ENCODE data around the gene CDH23.

DNA sequence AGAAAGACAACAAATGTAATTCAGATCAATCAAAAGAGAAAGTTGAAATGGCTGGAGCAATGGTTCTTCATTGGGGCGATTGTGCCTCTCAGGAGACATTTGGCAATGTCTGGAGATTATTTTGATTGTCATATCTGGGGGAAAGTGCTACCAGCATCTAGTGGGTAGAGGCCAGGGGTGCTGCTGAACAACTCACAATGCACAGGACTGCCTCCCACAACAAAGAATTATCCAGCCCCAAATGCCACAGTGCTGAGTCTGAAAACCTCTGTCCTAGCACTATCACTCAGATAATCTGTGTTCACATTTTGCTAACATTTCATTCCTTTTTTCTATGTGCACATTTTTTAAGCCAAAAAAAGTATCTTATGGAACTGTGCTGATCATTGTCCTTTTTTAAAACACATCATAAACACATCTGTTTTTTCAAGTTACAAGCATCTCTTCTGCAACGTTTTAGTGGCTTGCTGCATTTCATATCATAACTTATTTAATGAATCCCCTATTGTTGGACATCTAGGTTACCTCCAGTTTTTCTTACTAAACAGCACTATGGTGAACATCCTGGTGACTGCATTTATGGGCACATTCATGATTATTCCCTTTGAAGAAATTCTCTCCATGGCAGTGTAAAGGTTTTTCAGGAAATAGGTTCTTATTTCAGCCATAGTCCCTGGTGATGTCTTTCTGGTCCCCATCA lies 208.7 kb downstream of the CDH23 start:
- no peak for TF ChIP-seq POLR2A (IDR thresholded peaks at IDR 0.05)
- no peak for TF ChIP-seq CTCF (IDR thresholded peaks at IDR 0.05 in 8 of 11, conservative IDR thresholded peaks at IDR 0.05 in 3 of 11)
- no peak for TF ChIP-seq POLR2AphosphoS5 (IDR thresholded peaks at IDR 0.05)
